Measurements from ENCODE around the gene CEP43.

The CEP43 gene

GRCh38 chr6:167005350-167006159 is 6.4 kb downstream of the CEP43 start:
- H3K23ac ChIP-seq (ENCODE audit: low read length): no peak overlapping the region
- DNase-seq: no peak
- WGBS (ENCODE audit: extremely low coverage, insufficient coverage, insufficient read length): no CpG with 5 or more reads among the region's 12 CpGs
- no peak overlapping the region for H3K4me3 ChIP-seq (ENCODE audit: low read depth, low read length)
- no peak overlapping the region for H4K12ac ChIP-seq (ENCODE audit: low read depth, low read length)
- no peak overlapping the region for H4K91ac ChIP-seq (ENCODE audit: low read depth, low read length)
- no peak overlapping the region for H3K4me2 ChIP-seq (ENCODE audit: low read length)
- H3K9me3 ChIP-seq (ENCODE audit: insufficient read depth, low read depth, low read length): no peaks in the 10 kb centered on the region
- H3K4ac ChIP-seq (ENCODE audit: low read depth, low read length): no peak overlapping the region
- peaks cover 2% of the 10 kb centered on the region for H3K79me2 ChIP-seq (ENCODE audit: control insufficient read depth, insufficient read depth, low read length, poor library complexity)
- H3K18ac ChIP-seq (ENCODE audit: low read length): no peak overlapping the region
- H2AFZ ChIP-seq (ENCODE audit: insufficient read depth, low read length, poor library complexity): no peak overlapping the region
- no peak overlapping the region for H3K27ac ChIP-seq (ENCODE audit: low read depth, low read length)
- H2BK120ac ChIP-seq (ENCODE audit: insufficient read depth, low read length, poor library complexity): no peak overlapping the region
- H3K27me3 ChIP-seq (ENCODE audit: insufficient read depth, low read length): no peaks in the 10 kb centered on the region
- no peak overlapping the region for H2AK5ac ChIP-seq (ENCODE audit: low read length)
- H3K4me1 ChIP-seq (ENCODE audit: control insufficient read depth in 1 of 2, insufficient read depth in 2 of 2, low read length in 2 of 2): peaks cover 3 to 4% of the 10 kb centered on the region in 2 experiments
- no peak overlapping the region for H2BK5ac ChIP-seq (ENCODE audit: low read depth, low read length, poor library complexity)
- no peak overlapping the region for H3K9ac ChIP-seq (ENCODE audit: low read length)
- no peak overlapping the region for H3K14ac ChIP-seq (ENCODE audit: low read length)
- peaks cover 14 to 23% of the 10 kb centered on the region in 2 experiments for H3K36me3 ChIP-seq (ENCODE audit: control insufficient read depth in 1 of 2, insufficient read depth in 2 of 2, low read length in 2 of 2)
- no peaks in the 10 kb centered on the region for H3K79me1 ChIP-seq (ENCODE audit: low read length)
- H2BK12ac ChIP-seq (ENCODE audit: low read length): no peak overlapping the region
- H4K8ac ChIP-seq (ENCODE audit: low read depth, low read length): no peak overlapping the region

- Histone ChIP-seq H3K4me1 (ENCODE audit: control insufficient read depth in 1 of 2, insufficient read depth in 2 of 2, low read length in 2 of 2) (no peaks in the 10 kb centered on the region), H3K4me3 (ENCODE audit: low read depth, low read length) (no peak overlapping the region), H3K18ac (ENCODE audit: low read length) (no peak overlapping the region), H3K4ac (ENCODE audit: low read depth, low read length) (no peak overlapping the region), H2AFZ (ENCODE audit: insufficient read depth, low read length, poor library complexity) (no peak overlapping the region), H4K12ac (ENCODE audit: low read depth, low read length) (no peak overlapping the region), H3K14ac (ENCODE audit: low read length) (no peak overlapping the region), H3K79me2 (ENCODE audit: control insufficient read depth, insufficient read depth, low read length, poor library complexity) (no peaks in the 10 kb centered on the region), H2BK12ac (ENCODE audit: low read length) (no peak overlapping the region), H3K23ac (ENCODE audit: low read length) (no peak overlapping the region), H2BK5ac (ENCODE audit: low read depth, low read length, poor library complexity) (no peak overlapping the region), H3K36me3 (ENCODE audit: control insufficient read depth in 1 of 2, insufficient read depth in 2 of 2, low read length in 2 of 2) (peaks cover 18 to 31% of the 10 kb centered on the region in 2 experiments), H3K27ac (ENCODE audit: low read depth, low read length) (no peak overlapping the region), H3K4me2 (ENCODE audit: low read length) (no peak overlapping the region), H2AK5ac (ENCODE audit: low read length) (no peak overlapping the region), H3K9me3 (ENCODE audit: insufficient read depth, low read depth, low read length) (no peaks in the 10 kb centered on the region), H3K27me3 (ENCODE audit: insufficient read depth, low read length) (no peaks in the 10 kb centered on the region), H3K9ac (ENCODE audit: low read length) (no peak overlapping the region), H4K91ac (ENCODE audit: low read depth, low read length) (no peak overlapping the region), H4K8ac (ENCODE audit: low read depth, low read length) (no peak overlapping the region), H3K79me1 (ENCODE audit: low read length) (no peaks in the 10 kb centered on the region), H2BK120ac (ENCODE audit: insufficient read depth, low read length, poor library complexity) (no peak overlapping the region)
- DNase-seq: no peak
- no CpG with 5 or more reads among the region's 4 CpGs for WGBS (ENCODE audit: extremely low coverage, insufficient coverage, insufficient read length)
Observed at GRCh38 chr6:167007985-167008384, 8.8 kb downstream of the CEP43 start.

- no peak overlapping the region for H2AK5ac ChIP-seq (ENCODE audit: low read length)
- H3K4me2 ChIP-seq (ENCODE audit: low read length): no peak overlapping the region
- no peaks in the 10 kb centered on the region for H3K79me1 ChIP-seq (ENCODE audit: low read length)
- peaks cover 16 to 33% of the 10 kb centered on the region in 2 experiments for H3K36me3 ChIP-seq (ENCODE audit: control insufficient read depth in 1 of 2, insufficient read depth in 2 of 2, low read length in 2 of 2)
- H2BK5ac ChIP-seq (ENCODE audit: low read depth, low read length, poor library complexity): no peak overlapping the region
- no peaks in the 10 kb centered on the region for H3K79me2 ChIP-seq (ENCODE audit: control insufficient read depth, insufficient read depth, low read length, poor library complexity)
- no CpG with 5 or more reads among the region's 1 CpG for WGBS (ENCODE audit: extremely low coverage, insufficient coverage, insufficient read length)
- no peaks in the 10 kb centered on the region for H3K4me1 ChIP-seq (ENCODE audit: control insufficient read depth in 1 of 2, insufficient read depth in 2 of 2, low read length in 2 of 2)
- H3K27me3 ChIP-seq (ENCODE audit: insufficient read depth, low read length): no peaks in the 10 kb centered on the region
- H3K4ac ChIP-seq (ENCODE audit: low read depth, low read length): no peak overlapping the region
- H2BK120ac ChIP-seq (ENCODE audit: insufficient read depth, low read length, poor library complexity): no peak overlapping the region
- H3K27ac ChIP-seq (ENCODE audit: low read depth, low read length): no peak overlapping the region
- H3K18ac ChIP-seq (ENCODE audit: low read length): no peak overlapping the region
- no peak overlapping the region for H4K12ac ChIP-seq (ENCODE audit: low read depth, low read length)
- no peak overlapping the region for H2BK12ac ChIP-seq (ENCODE audit: low read length)
- H3K23ac ChIP-seq (ENCODE audit: low read length): no peak overlapping the region
- H3K4me3 ChIP-seq (ENCODE audit: low read depth, low read length): no peak overlapping the region
- no peak overlapping the region for H3K9ac ChIP-seq (ENCODE audit: low read length)
- H4K8ac ChIP-seq (ENCODE audit: low read depth, low read length): no peak overlapping the region
- no peak overlapping the region for H3K14ac ChIP-seq (ENCODE audit: low read length)
- H4K91ac ChIP-seq (ENCODE audit: low read depth, low read length): no peak overlapping the region
- no peaks in the 10 kb centered on the region for H3K9me3 ChIP-seq (ENCODE audit: insufficient read depth, low read depth, low read length)
- DNase-seq: peak in 1 of 2 donors; percentile 69
- H2AFZ ChIP-seq (ENCODE audit: insufficient read depth, low read length, poor library complexity): no peak overlapping the region
Observed at GRCh38 chr6:167013067-167013466, 13.9 kb downstream of the CEP43 start.

- no peak overlapping the region for H3K4ac ChIP-seq (ENCODE audit: low read depth, low read length)
- DNase-seq: no peak
- H3K18ac ChIP-seq (ENCODE audit: low read length): no peak overlapping the region
- no CpG with 5 or more reads among the region's 4 CpGs for WGBS (ENCODE audit: extremely low coverage, insufficient coverage, insufficient read length)
- no peaks in the 10 kb centered on the region for H3K4me1 ChIP-seq (ENCODE audit: control insufficient read depth in 1 of 2, insufficient read depth in 2 of 2, low read length in 2 of 2)
- H3K9me3 ChIP-seq (ENCODE audit: insufficient read depth, low read depth, low read length): peaks cover 1% of the 10 kb centered on the region
- no peak overlapping the region for H2AFZ ChIP-seq (ENCODE audit: insufficient read depth, low read length, poor library complexity)
- H2BK12ac ChIP-seq (ENCODE audit: low read length): no peak overlapping the region
- H3K4me3 ChIP-seq (ENCODE audit: low read depth, low read length): no peak overlapping the region
- no peak overlapping the region for H4K91ac ChIP-seq (ENCODE audit: low read depth, low read length)
- H4K12ac ChIP-seq (ENCODE audit: low read depth, low read length): no peak overlapping the region
- H3K23ac ChIP-seq (ENCODE audit: low read length): no peak overlapping the region
- H3K27me3 ChIP-seq (ENCODE audit: insufficient read depth, low read length): no peaks in the 10 kb centered on the region
- H3K14ac ChIP-seq (ENCODE audit: low read length): no peak overlapping the region
- no peak overlapping the region for H2BK5ac ChIP-seq (ENCODE audit: low read depth, low read length, poor library complexity)
- no peaks in the 10 kb centered on the region for H3K79me2 ChIP-seq (ENCODE audit: control insufficient read depth, insufficient read depth, low read length, poor library complexity)
- H2BK120ac ChIP-seq (ENCODE audit: insufficient read depth, low read length, poor library complexity): no peak overlapping the region
- H3K36me3 ChIP-seq (ENCODE audit: control insufficient read depth in 1 of 2, insufficient read depth in 2 of 2, low read length in 2 of 2): peaks cover 16 to 34% of the 10 kb centered on the region in 2 experiments
- no peak overlapping the region for H2AK5ac ChIP-seq (ENCODE audit: low read length)
- no peak overlapping the region for H3K4me2 ChIP-seq (ENCODE audit: low read length)
- H3K27ac ChIP-seq (ENCODE audit: low read depth, low read length): no peak overlapping the region
- H4K8ac ChIP-seq (ENCODE audit: low read depth, low read length): no peak overlapping the region
- no peaks in the 10 kb centered on the region for H3K79me1 ChIP-seq (ENCODE audit: low read length)
- H3K9ac ChIP-seq (ENCODE audit: low read length): no peak overlapping the region
Observed at GRCh38 chr6:167013946-167014345, 14.7 kb downstream of the CEP43 start.
